A673 (cell line): Measurements from ENCODE around the gene TBC1D16.

Source experiments
- CTCF ChIP-seq: fragments of 300-800, 200-600 bp; sonication (generic); conservative IDR thresholded peaks from 2 replicates; pipeline ENCODE4 v1.5.1; 2017; ENCODE audit warnings: low read depth, mild to moderate bottlenecking, antibody characterized with exemption, low read length, moderate library complexity, mixed read lengths
- EZH2 ChIP-seq: fragments of 200-600 bp; sonication (generic); IDR thresholded peaks from 2 replicates; pipeline ENCODE4 v1.6.1; 2017; ENCODE audit warnings: borderline replicate concordance, low read depth, mild to moderate bottlenecking, mixed read lengths, antibody characterized with exemption, low read length; ENCODE audit not compliant: poor library complexity, severe bottlenecking

GRCh38 chr17:79952265-79952877 lies 83.3 kb downstream of the TBC1D16 start:
- TF ChIP-seq EZH2 (no peak), CTCF (no peak)
